ENCODE measurements around the gene KMT5B.
A peak's percentile ranks its signal among the peaks of the same experiment; 100 is the strongest.

The KMT5B gene

DNA sequence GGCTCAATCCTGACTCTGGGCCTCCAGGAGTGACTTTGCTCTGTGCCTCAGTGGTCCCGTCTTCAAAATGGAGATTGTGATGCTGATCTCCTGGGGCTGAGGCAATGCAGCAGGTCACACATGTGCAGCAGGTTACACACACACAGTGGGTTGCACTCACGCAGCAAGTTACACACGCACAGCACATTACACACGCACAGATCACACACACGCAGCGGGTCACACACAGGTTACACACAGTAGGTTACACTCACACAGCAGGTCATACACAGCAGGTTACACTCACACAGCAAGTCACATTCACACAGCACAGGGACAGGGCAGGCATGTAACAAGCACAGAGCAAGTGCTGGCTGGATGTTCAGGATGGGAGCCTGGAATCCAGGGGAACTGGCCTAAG is 47.4 kb upstream of the KMT5B start:
- WGBS, 2 donors (ENCODE audit: extremely low coverage in 2 of 2, insufficient read length in 2 of 2, insufficient replicate concordance in 1 of 2): no CpG with 5 or more reads among the region's 6 CpGs
- Histone ChIP-seq H3K4me1 (ENCODE audit: control insufficient read depth in 2 of 2, insufficient read depth in 1 of 2, low read depth in 1 of 2, low read length in 2 of 2) (peaks cover 8 to 10% of the 10 kb centered on the region in 2 donors), H3K9ac (ENCODE audit: low read depth, low read length, poor library complexity) (peak overlapping the region; percentile 53), H2BK120ac (ENCODE audit: low read depth, low read length) (no peak overlapping the region), H4K91ac (ENCODE audit: low read depth, low read length, poor library complexity) (no peak overlapping the region), H2AK5ac (ENCODE audit: low read depth, low read length) (no peak overlapping the region), H3K79me1 (ENCODE audit: low read depth, low read length) (peaks cover 2% of the 10 kb centered on the region), H3K27me3 (ENCODE audit: control insufficient read depth in 3 of 3, insufficient read depth in 3 of 3, low read depth in 1 of 3, low read length in 3 of 3) (no peaks in the 10 kb centered on the region), H3K4me3 (ENCODE audit: low read length in 2 of 2) (peak overlapping the region in 1 of 2 donors; percentile 67), H2BK5ac (ENCODE audit: low read length) (no peak overlapping the region), H3K23ac (ENCODE audit: low read depth, low read length, poor library complexity) (no peak overlapping the region), H3K18ac (ENCODE audit: low read length) (no peak overlapping the region), H3K4me2 (ENCODE audit: insufficient read depth, low read length, poor library complexity, severe bottlenecking) (no peak overlapping the region), H2BK15ac (ENCODE audit: low read length) (no peak overlapping the region), H3K27ac (replicated peaks; ENCODE audit: low read length) (no peak overlapping the region), H2AFZ (ENCODE audit: low read length) (no peak overlapping the region), H3K14ac (ENCODE audit: low read length) (no peak overlapping the region), H2BK12ac (ENCODE audit: low read length) (no peak overlapping the region), H4K8ac (ENCODE audit: low read depth, low read length) (peak overlapping the region; percentile 17), H3K4ac (ENCODE audit: low read length) (no peak overlapping the region), H3K36me3 (replicated peaks in 1 of 2; ENCODE audit: control insufficient read depth in 2 of 2, insufficient read depth in 2 of 2, low read length in 2 of 2) (peaks cover 35 to 50% of the 10 kb centered on the region in 2 donors), H3K9me3 (replicated peaks in 1 of 2; ENCODE audit: control insufficient read depth in 2 of 2, insufficient read depth in 1 of 2, low read depth in 1 of 2, low read length in 2 of 2) (peaks cover 0 to 3% of the 10 kb centered on the region in 2 donors)
- DNase-seq (ENCODE audit: low spot score): no peak

DNA sequence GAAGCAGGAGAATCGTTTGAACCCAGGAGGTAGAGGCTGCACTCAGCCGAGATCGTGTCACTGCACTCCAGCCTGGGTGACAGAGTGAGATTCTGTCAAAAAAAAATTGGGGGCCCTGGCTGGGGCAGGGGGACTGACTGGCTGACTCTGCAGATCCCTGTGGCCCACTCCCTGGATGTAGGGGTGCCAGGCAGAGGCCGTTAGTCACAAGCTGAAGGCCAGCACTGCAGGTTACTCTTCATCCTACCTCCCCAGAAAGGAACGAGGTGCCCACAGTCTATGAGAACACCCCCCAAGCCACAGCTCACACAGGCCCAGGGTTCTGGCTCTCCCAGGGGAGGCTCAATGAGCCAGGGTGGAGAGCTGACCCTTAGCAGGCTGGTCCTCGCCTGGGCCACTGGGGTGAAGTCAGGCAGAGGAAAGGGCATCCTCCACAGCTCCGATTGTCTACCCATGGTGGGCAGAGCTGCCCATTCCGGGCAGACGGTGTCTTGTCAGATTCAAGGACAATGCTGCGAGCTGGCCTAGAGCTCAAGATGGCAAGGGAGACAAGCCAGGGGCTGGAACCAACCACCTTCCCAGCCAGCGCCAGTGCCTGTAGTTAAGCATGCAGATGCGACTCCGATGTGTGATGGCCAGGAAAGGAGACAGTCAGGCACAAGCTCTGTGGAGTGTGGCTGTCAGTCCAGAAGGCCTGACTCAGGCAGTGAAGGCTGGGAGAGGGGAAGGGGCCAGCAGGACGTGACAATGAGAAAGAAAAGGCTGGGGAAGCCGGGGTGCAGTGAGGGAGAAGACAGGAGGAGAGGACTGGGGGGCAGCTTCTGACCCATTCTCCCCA is 46.2 kb upstream of the KMT5B start:
- Histone ChIP-seq H3K27ac (replicated peaks; ENCODE audit: low read length) (no peak overlapping the region), H2BK12ac (ENCODE audit: low read length) (no peak overlapping the region)
- WGBS, 2 donors (ENCODE audit: extremely low coverage in 2 of 2, insufficient read length in 2 of 2, insufficient replicate concordance in 1 of 2): no CpG with 5 or more reads among the region's 15 CpGs

DNA sequence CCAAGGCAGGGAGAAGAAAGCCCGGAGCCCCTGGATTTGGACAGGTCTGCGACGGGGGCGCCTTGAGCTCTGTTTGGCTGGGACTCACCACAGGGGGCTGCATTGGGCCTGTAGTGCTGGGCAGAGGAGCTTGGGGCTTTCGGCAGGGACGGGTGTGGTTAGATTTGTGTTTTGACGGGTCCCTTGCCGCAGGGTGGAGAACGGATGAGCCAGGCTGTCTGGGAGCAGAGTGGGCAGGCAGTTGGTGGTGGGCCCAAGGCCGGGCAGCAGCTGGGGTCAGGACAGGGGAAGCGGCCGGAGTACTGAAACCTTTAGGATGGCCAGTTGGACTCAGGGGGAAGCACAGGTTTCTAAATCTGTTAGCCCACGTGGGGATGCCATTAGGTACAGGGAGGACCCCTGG is 45.3 kb upstream of the KMT5B start:
- H2BK5ac ChIP-seq (ENCODE audit: low read length): no peak overlapping the region
- H3K36me3 ChIP-seq (replicated peaks in 1 of 2; ENCODE audit: control insufficient read depth in 2 of 2, insufficient read depth in 2 of 2, low read length in 2 of 2): peaks cover 24 to 31% of the 10 kb centered on the region in 2 donors
- peak overlapping the region; percentile 85 for H3K14ac ChIP-seq (ENCODE audit: low read length)
- H3K4me3 ChIP-seq (ENCODE audit: low read length in 2 of 2): no peak overlapping the region
- no peak overlapping the region for H4K8ac ChIP-seq (ENCODE audit: low read depth, low read length)
- peak overlapping the region; percentile 36 for H3K18ac ChIP-seq (ENCODE audit: low read length)
- no peak overlapping the region for H3K4ac ChIP-seq (ENCODE audit: low read length)
- no peaks in the 10 kb centered on the region for H3K79me1 ChIP-seq (ENCODE audit: low read depth, low read length)
- no peak overlapping the region for H3K23ac ChIP-seq (ENCODE audit: low read depth, low read length, poor library complexity)
- H3K4me2 ChIP-seq (ENCODE audit: insufficient read depth, low read length, poor library complexity, severe bottlenecking): no peak overlapping the region
- peaks cover 0 to 3% of the 10 kb centered on the region in 2 donors for H3K9me3 ChIP-seq (replicated peaks in 1 of 2; ENCODE audit: control insufficient read depth in 2 of 2, insufficient read depth in 1 of 2, low read depth in 1 of 2, low read length in 2 of 2)
- H3K27ac ChIP-seq (replicated peaks; ENCODE audit: low read length): no peak overlapping the region
- no peak overlapping the region for H3K9ac ChIP-seq (ENCODE audit: low read depth, low read length, poor library complexity)
- DNase-seq (ENCODE audit: low spot score): no peak
- H4K91ac ChIP-seq (ENCODE audit: low read depth, low read length, poor library complexity): peak overlapping the region; percentile 46
- no CpG with 5 or more reads among the region's 13 CpGs for WGBS, 2 donors (ENCODE audit: extremely low coverage in 2 of 2, insufficient read length in 2 of 2, insufficient replicate concordance in 1 of 2)
- peaks cover 0 to 6% (median 2%) of the 10 kb centered on the region in 3 experiments for H3K27me3 ChIP-seq (ENCODE audit: control insufficient read depth in 3 of 3, insufficient read depth in 3 of 3, low read depth in 1 of 3, low read length in 3 of 3)
- H2BK120ac ChIP-seq (ENCODE audit: low read depth, low read length): no peak overlapping the region
- H2AFZ ChIP-seq (ENCODE audit: low read length): no peak overlapping the region
- H3K4me1 ChIP-seq (ENCODE audit: control insufficient read depth in 2 of 2, insufficient read depth in 1 of 2, low read depth in 1 of 2, low read length in 2 of 2): peaks cover 8 to 10% of the 10 kb centered on the region in 2 donors
- no peak overlapping the region for H2BK12ac ChIP-seq (ENCODE audit: low read length)
- H2BK15ac ChIP-seq (ENCODE audit: low read length): no peak overlapping the region
- H2AK5ac ChIP-seq (ENCODE audit: low read depth, low read length): peak overlapping the region; percentile 63

More for the DNA sequence above, 46.2 kb upstream of the KMT5B start:
- no peaks in the 10 kb centered on the region for H3K79me1 ChIP-seq (ENCODE audit: low read depth, low read length)
- peak overlapping the region; percentile 80 for H3K23ac ChIP-seq (ENCODE audit: low read depth, low read length, poor library complexity)
- no peak overlapping the region for H3K4me2 ChIP-seq (ENCODE audit: insufficient read depth, low read length, poor library complexity, severe bottlenecking)
- H3K18ac ChIP-seq (ENCODE audit: low read length): peak overlapping the region; percentile 63
- H4K8ac ChIP-seq (ENCODE audit: low read depth, low read length): peak overlapping the region; percentile 48
- peak overlapping the region; percentile 27 for H3K14ac ChIP-seq (ENCODE audit: low read length)
- no peak overlapping the region for H3K4me3 ChIP-seq (ENCODE audit: low read length in 2 of 2)
- H4K91ac ChIP-seq (ENCODE audit: low read depth, low read length, poor library complexity): no peak overlapping the region
- peak overlapping the region; percentile 49 for H2BK120ac ChIP-seq (ENCODE audit: low read depth, low read length)
- H3K27me3 ChIP-seq (ENCODE audit: control insufficient read depth in 3 of 3, insufficient read depth in 3 of 3, low read depth in 1 of 3, low read length in 3 of 3): peaks cover 0 to 2% (median 0%) of the 10 kb centered on the region in 3 experiments
- peaks cover 8 to 10% of the 10 kb centered on the region in 2 donors for H3K4me1 ChIP-seq (ENCODE audit: control insufficient read depth in 2 of 2, insufficient read depth in 1 of 2, low read depth in 1 of 2, low read length in 2 of 2)
- peaks cover 28 to 40% of the 10 kb centered on the region in 2 donors for H3K36me3 ChIP-seq (replicated peaks in 1 of 2; ENCODE audit: control insufficient read depth in 2 of 2, insufficient read depth in 2 of 2, low read length in 2 of 2)
- no peak overlapping the region for H2BK15ac ChIP-seq (ENCODE audit: low read length)
- no peak for DNase-seq (ENCODE audit: low spot score)
- H2AFZ ChIP-seq (ENCODE audit: low read length): no peak overlapping the region
- no peak overlapping the region for H3K4ac ChIP-seq (ENCODE audit: low read length)
- peak overlapping the region; percentile 27 for H2AK5ac ChIP-seq (ENCODE audit: low read depth, low read length)
- peak overlapping the region; percentile 74 for H3K9ac ChIP-seq (ENCODE audit: low read depth, low read length, poor library complexity)
- H3K9me3 ChIP-seq (replicated peaks in 1 of 2; ENCODE audit: control insufficient read depth in 2 of 2, insufficient read depth in 1 of 2, low read depth in 1 of 2, low read length in 2 of 2): peaks cover 0 to 3% of the 10 kb centered on the region in 2 donors
- no peak overlapping the region for H2BK5ac ChIP-seq (ENCODE audit: low read length)

Data from neuronal stem cell (in vitro differentiated cells).